NCI-H510A treated with DMSO at 0.1 percent for 48 hours (cell line): ENCODE data around the gene LEFTY2.
A peak's percentile ranks its signal among the peaks of the same experiment; 100 is the strongest.
"Not testable (repeated sequence)": the region's sequence is repeated elsewhere in the genome, so short reads cannot be mapped to it uniquely, and the experiment has no call there.

ENCODE experiments used
- DNase-seq: peaks from one replicate; lab custom pipeline; 2025; lab: John Stamatoyannopoulos, UW

The LEFTY2 gene, protein sequence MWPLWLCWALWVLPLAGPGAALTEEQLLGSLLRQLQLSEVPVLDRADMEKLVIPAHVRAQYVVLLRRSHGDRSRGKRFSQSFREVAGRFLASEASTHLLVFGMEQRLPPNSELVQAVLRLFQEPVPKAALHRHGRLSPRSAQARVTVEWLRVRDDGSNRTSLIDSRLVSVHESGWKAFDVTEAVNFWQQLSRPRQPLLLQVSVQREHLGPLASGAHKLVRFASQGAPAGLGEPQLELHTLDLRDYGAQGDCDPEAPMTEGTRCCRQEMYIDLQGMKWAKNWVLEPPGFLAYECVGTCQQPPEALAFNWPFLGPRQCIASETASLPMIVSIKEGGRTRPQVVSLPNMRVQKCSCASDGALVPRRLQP

DNA sequence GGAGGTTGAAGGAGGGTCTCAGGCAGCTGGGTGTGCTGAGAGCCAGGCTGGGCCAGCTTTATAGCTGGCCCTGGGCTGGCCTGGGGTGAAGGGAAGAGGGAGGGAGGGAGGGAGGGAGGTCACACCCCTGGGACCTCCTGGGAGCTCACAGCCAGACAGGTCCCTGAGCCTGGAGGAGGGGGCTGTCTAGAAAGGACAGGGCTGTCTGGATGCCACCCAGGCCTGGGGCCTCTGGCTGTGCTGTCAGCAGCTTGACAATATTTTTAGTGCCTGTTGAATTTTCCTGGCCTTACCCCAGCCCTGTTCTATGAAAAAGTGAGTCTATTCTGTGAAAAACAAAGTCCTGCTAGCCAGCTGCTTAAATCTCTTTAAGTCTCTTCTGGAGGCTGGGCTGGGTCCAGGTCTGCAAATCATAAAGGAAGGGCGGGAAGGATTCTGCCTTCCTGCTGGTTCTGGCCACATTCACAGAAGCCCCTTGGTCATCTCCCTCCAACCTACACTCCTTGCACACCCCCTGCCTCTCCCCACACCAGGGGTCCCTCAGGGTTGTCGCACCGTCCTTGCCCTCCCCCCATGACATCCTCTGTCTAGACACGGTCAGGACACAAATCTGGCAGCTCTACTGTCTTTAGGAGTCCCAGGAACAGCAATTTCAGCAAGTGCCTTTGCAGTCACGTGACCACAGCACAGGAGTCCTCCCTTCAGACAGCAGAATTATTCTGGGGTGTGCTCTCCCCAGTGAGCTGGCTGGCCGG, at the start of gene LEFTY2:
LEFTY2 (minus strand) TSS at position 34 of the 755 bp plus-strand sequence. CDS start 80 bp downstream, outside the sequence.
- no peak for DNase-seq

DNA sequence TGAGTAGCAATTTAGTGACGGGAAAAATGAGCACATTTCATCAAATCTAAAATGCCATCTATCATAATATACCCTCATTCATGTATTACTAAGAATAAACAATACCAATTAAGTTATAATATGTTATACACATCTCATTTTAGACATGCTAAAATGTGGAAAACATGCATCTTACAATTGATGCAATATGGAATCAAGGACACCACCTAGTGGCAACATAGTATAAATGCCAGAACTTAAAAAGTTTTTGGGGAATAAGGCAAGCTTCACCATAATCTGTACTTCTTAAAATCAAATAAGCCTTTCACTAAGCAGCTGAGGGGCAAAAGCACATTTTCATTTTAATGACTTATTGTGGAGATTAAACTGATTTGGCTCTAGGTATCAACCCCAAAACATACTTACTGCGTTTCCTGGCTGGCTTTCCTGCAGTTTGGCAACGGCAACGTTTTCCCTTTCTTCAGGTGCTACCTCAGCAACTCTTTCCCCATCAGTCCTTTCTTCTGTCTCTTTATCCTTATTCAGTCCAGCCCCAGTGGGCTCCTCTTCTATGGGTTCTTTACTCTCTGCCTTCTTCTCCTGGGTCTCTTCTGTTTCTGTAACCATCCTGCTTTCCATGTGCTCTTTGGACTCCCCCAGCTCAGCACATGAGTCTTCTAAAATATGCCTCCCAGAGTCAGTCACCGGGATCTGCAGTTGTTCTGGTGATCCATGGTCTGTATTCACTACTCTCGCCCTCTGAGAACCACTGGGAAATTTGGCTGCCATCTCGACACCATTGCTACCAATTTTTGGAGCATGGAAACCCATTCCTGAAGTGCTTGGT, 46.7 kb upstream of the LEFTY2 start:
- DNase-seq = peak; percentile 44

DNA sequence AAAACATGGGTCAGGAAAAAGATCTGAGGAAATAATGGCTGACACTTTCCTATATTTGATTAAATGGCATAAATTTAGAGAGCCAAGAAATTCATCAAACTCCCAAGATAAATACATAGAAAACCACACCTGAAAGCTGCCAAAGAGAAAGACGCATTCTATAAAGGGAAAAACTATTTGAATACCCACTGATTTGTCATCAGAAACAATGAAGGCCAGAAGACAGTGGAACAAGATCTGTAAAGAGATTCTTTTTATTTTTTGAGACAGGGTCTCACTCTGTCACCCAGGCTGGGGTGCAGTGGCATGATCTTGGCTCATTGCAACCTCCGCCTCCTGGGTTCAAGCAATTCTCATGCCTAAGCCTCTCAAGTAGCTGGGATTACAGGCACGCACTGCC, 40.7 kb upstream of the LEFTY2 start:
- DNase-seq = no peak

DNA sequence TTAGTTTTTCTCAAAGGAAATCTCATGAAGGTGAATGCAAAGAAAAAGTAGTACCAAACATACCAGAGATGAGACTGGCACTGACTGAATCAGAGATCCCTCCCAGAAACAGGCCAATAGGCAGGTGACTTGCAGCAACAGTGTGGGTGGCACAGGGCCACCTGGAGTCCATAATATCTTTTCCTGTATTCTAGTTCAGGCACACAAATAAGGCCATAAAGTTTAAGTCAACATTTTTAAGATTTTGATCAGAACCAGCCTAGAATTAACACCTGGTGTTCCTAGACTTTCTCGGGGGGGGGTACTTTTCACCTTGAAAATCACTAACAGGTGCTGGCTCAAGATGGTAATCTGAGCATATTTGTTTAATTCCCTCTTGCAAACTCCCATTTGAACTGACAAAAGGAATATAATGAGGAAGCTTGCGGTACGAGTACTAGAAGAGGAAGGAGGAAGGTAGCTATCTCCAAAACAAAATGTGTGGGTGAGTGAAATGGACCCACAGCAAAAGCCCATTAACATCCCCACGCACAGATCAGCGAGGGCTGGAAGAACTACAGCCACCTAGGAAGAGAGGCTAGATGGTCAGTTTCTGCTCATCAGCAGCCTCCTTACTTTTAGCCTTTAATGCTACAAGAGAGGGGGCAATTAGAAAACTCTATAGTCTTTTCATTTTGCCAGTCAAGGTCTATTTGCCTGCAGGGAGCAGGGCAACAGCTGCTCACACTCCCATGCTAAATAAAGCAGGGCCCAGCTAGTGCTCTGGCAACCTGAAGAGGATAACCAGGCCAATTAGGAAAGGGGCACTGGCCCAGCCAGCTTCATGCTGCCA, 39.2 kb upstream of the LEFTY2 start:
- peak; percentile 62 for DNase-seq

DNA sequence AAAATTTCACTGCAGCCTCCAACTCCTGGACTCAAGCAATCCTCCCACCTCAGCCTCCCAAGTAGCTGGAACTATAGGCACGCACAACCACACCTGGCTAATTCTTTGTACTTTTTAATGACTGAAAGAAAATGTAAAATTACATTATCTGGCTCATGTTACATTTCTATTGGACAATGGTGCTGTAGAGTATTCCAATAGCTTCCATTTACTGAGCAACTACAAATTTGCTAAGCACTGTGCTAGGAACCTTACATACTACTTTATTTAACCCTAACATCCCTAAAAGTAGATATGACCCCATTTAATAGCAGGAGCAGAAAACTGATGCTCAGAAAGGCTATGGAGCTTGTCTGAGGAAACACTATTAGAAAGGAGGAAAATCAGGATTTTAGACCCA, 38.4 kb upstream of the LEFTY2 start:
- DNase-seq = no peak

DNA sequence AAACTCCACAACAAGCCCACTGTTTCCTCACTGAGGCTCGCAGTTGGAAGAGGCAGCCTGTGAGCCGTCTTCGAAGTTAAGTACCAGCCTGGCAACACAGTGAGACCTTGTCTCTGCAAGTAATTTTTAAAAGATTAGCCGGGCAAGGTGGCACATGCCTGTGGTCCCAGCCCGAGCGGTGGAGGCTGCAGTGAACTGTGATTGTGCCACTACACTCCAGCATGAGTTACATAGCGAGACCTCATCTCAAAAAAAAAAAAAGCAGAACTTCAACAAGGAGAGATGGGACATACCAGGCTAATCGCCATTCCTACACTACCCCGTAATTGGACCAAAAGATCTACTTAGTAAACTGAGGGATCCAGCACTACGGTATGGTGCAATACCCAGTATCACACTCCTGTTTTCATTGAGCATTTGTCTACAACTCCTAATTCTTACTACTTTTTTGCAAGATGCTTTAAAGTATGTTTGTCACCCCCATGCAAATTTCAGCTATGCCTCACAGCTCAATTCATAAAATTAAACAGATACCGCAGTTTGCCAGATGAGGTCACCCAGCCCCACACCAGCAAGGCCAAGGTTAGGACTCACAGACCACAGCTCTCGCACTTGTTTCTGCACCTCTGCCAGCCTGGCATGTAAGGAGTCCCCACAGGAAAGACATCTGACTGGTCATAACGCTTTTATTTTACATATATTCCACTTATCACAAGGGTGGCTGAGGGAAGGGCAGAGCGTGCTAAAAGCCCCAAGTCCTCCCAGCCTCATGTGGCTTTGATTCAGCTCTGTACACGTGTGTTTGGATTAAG, 37.1 kb upstream of the LEFTY2 start:
- no peak for DNase-seq

DNA sequence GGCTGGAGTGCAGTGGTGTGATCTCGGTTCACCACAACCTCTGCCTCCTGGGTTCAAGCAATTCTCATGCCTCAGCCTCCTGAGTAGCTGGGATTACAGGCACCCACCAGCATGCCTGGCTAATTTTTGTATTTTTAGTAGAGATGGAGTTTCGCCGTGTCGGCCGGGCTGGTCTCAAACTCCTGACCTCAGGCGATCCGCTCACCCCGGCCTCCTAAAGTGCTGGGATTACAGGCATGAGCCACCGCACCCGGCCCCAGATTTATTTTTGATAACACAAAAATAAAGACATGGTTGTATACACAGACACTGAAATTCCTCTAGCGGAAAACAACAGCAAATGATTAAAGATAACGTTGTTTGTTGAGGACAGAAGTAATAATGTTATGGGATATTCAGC, 34.1 kb upstream of the LEFTY2 start:
- DNase-seq = not testable (repeated sequence)

DNA sequence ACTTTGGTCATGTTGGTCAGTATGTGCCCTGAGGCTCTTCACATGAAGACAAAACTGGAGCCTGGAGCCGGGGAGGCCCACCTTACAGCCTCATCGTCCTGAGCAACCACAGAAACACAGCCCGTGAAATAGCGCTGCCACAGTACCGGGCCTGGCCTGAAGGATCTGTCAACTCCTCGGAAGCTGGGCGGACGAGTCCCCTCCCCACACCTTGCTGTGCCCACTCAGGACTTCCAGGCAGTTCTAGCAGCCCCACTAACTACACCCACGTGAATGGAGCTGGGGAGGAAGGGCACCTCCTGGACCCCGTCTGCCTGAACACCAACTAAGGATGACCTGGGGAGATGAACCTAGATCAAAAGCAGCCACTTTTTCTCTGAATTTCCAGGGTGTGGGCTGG, 33.4 kb upstream of the LEFTY2 start:
- no peak for DNase-seq

DNA sequence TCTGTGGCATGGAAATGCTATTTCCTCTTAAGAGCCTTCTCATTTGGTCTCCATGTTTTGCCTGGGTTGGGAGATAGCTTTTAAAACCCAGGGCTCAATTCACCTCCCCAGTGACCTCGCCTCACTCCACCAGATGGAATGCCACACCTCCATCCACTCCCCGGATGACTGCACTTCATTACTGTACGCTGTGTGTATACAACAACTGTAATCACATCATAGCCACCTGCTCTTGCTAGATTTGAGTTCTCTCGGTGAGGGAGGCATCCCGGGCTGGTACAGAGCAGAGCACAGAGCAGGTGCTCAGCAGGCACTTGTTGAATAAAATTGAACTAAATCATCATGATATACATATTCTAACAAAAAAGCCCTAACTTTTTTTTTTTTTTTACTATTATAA, 32.1 kb upstream of the LEFTY2 start:
- DNase-seq = peak; percentile 95

DNA sequence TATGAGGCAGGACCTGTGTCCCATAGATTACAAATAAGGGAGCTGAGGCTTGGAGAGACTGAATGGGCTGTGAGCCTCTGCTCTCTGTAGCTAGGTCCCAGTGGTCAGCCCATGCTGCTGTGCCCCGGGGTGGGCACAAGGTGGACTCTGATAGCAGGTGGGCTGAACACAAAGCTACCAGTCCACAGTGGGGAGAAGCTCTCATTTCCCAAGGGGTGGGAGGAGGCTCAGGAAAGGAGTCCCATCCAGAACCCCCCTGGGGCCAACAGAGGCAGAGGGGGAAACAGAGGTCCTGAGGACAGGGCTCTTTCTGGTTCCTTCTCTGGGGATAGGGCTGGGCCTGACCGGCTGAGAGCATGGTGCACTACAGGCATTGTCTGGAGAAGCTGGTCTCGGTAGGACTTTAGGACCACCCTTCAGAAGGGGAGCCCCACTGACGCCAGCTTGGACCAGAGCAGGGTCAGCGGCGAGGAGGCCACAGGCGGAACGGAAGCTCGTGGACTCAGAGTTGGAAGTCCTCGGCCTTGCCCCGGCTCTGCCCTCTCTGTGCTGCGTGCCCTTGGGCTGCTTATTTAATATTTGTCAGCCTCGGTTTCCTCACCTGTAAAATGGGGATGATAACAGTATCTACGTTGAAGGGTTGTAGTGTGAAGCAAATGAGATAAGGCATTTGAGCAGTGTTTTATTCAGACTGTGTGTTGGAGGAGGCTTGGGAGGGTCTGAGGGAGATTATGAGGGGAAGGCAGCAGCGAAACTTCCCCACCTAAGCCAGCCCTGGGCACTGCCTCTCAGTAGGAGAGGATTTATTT, 31.5 kb upstream of the LEFTY2 start:
- DNase-seq = no peak

DNA sequence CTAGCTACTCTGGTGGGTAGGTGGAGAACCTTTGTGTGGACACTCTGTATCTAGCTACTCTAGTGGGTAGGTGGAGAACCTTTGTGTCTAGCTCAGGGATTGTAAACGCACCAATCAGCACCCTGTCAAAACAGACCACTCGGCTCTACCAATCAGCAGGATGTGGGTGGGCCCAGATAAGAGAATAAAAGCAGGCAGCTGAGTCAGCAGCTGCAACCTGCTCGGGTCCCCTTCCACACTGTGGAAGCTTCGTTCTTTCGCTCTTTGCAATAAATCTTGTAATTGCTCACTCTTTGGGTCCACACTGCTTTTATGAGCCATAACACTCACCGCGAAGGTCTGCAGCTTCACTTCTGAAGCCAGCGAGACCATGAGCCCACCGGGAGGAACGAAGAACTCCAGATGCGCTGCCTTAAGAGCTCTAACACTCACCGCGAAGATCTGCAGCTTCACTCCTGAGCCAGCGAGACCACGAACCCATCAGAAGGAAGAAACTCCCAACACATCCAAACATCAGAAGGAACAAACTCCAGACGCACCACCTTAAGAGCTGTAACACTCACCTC, 29.7 kb upstream of the LEFTY2 start:
- DNase-seq = not testable (repeated sequence)

DNA sequence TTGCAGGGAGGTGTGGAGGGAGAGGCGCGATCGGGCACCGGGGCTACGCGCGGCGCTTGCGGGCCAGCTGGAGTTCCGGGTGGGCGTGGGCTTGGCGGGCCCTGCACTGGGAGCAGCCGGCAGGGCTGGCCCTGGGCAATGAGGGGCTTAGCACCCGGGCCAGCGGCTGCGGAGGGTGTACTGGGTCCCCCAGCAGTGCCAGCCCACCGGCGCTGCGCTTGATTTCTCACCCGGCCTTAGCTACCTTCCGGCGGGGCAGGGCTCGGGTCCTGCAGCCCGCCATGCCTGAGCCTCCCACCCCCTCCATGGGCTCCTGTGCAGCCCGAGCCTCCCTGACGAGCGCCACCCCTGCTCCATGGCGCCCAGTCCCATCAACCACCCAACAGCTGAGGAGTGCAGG, 28.7 kb upstream of the LEFTY2 start:
- not testable (repeated sequence) for DNase-seq

DNA sequence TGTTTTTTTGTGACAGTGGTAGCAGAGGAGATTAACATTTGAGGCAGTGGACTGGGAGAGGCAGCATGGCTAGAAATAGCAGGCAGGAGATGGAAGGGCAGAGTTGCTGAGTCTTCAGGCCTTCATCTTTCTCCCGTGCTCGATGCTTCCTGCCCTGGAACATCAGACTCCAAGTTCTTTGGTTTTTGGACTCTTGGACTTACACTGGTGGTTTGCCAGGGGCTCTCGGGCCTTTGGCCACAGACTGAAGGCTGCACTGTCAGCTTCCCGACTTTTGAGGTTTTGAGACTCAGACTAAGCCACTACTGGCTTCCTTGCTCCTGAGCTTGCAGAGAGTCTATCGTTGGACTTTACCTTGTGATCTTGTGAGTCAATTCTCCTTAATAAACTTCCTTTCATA, 24.2 kb upstream of the LEFTY2 start:
- DNase-seq = no peak

DNA sequence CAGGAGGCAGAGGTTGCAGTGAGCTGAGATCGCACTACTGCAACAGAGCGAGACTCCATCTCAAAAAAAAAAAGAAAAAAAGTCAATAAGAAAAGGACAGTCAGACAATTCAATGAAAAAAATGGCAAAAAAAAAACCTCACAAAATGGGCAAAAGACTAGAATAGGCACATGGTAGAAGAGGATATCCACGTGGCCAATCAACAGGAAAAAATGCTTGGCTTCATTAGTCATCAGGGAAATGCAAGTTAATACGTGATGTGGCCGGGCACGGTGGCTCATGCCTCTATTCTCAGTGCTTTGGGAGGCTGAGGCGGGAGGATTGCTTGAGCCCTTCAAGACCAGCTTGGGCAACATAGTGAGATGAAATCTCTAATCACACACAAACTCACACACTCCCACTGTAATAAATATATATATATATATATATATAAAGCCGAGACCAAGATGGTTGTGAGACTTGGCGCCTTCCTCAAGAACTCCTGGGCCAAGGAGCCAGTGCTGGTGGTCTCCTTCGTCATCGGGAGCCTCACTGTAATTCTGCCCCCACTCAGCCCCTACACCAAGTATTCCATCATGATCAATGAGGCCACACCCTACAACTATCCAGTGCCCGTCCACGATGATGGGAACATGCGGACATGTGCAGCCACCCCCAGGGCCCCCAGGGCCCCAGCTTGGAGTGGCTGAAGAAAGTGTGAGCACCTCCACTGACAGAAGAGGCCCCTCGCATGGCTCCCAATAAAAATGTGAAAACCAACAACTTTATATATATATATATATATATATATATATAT, 22.9 kb upstream of the LEFTY2 start:
- no peak for DNase-seq

DNA sequence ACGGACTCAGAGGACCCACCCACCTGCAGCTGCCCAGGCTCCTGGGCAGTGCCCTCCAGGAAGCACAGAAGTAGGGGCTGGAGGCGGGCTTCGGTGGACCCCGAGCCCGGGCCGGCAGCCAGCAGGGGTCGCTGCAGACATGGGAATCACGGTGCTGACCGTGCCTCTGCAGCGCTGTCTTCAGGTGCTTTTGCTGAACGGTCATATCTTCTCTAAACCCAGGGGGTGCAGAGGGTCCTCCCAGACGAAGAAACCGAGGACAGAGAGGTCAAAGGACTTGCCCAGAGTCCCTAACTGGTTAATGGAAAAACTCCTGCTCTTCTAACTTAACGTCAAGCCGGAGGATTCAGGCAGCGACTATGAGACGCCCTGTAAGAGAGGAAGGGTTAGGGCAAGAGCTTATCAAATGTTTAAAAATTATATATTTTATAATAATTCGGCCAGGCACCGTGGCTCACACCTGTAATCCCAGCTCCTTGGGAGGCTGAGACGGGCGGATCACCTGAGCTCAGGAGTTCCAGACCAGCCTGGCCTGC, 21.5 kb upstream of the LEFTY2 start:
- no peak for DNase-seq

DNA sequence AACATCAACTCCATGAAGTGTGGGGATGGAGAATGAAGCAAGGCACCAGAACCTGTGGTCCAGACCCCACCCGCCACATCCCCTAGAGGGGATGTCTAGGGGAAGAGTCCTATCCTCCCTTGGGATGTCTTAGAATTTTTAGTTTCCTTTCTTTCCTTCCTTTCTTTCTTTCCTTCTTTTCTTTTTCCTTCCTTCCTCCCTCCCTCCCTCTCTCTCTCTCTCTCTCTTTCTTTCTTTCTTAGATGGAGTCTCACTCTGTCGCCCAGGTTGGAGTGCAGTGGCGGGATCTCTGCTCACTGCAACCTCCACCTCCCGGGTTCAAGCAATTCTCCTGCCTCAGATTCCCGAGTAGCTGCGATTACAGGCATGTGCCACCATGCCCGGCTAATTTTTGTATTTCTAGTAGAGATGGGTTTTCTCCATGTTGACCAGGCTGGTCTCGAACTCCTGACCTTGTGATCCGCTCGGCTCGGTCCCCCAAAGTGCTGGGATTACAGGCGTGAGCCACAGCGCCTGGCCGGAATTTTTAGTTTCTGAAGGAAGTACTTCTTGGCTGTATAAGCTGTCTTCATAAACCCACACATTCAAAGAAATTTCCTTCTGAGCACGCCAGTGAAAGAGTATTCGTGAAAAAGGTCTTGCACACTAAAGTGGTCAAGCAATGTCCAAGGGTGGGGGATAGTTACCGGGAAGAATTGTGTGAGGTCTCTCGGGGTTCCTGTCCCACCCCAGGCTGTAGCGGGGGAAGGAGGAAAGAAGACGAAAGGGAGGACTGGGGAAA, 20.8 kb upstream of the LEFTY2 start:
- DNase-seq = no peak

DNA sequence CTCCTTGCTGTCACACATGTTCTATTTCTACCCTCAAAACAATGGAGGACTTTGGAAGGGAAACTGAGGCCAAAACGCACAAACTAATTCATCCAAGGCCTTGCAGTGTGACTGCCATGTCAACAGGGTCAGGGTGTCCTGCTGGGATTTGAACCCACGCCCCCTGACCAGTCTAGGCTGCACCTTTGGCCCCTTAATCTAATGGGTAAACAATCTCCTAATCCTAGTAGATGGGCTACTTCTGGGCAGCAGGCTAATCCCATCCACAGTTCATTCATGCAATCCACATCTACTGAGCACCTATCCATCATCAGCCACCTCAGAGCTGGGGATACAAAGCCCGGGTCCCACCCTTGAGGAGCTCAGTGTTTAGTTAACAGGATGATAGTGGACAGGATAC, 17.0 kb upstream of the LEFTY2 start:
- no peak for DNase-seq

DNA sequence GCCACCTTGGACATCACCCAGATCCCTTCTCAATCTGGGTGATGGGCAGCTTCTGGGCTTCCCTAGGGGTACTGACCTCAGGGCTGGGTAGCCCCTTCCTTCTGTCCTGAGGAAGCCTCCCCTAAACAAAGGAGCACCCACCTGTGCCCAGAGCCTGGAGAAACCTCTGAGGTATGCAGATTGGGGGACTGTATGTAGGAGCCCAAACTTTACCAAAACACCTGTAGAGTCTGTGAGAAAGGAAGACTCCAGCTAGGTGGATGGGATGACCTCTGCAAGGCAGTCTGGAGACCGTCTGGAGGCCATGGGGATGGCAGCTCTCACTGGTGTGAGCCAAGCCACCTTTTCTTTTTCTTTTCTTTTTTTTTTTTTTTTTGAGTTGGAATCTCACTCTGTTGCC, 13.7 kb upstream of the LEFTY2 start:
- no peak for DNase-seq
